WTC11 (cell line): ENCODE data around the gene B3GNT9. TPM values are rescaled to one million over a fixed set of nuclear protein-coding genes. Genes with fewer than 3 reads are reported as not detected.
"Not testable (repeated sequence)": the region's sequence is repeated elsewhere in the genome, so short reads cannot be mapped to it uniquely, and the experiment has no call there.

Experiments
- ATAC-seq: fragments of 200-7000 bp; cut with Tn5 transposase; 2 replicates; pipeline ENCODE4 v1.10.0; 2021; ENCODE audit warnings: mild to moderate bottlenecking, moderate library complexity
- CTCF ChIA-PET: fragments of 300-600 bp; sonication (Branson Sonifier 250); formaldehyde crosslinking; loops from one replicate; lab custom pipeline; 2021; ENCODE audit warnings: antibody characterized with exemption; lab: Charles Lee
- POLR2A ChIA-PET: fragments of 350-600 bp; sonication (Branson Sonifier 250); formaldehyde crosslinking; loops from one replicate; lab custom pipeline; 2021; ENCODE audit warnings: antibody characterized with exemption; lab: Charles Lee
- DNase-seq: peaks from one replicate; pipeline ENCODE4 v3.0.0; 2021; ENCODE audit warnings: low spot score
- H3K27ac Mint-ChIP-seq: 2 replicates; pipeline ENCODE4 v1.8.0; 2021; ENCODE audit warnings: mixed read lengths
- H3K27me3 Mint-ChIP-seq: 2 replicates; pipeline ENCODE4 v1.8.0; 2021; ENCODE audit warnings: low read depth, mild to moderate bottlenecking, moderate library complexity, mixed read lengths
- H3K36me3 Mint-ChIP-seq: 2 replicates; pipeline ENCODE4 v1.8.0; 2021; ENCODE audit warnings: mixed read lengths
- H3K4me1 Mint-ChIP-seq: 2 replicates; pipeline ENCODE4 v1.8.0; 2022; ENCODE audit warnings: mixed read lengths
- H3K4me3 Mint-ChIP-seq: 2 replicates; pipeline ENCODE4 v1.8.0; 2021; ENCODE audit warnings: mild to moderate bottlenecking, moderate library complexity, mixed read lengths
- H3K9me3 Mint-ChIP-seq: 2 replicates; pipeline ENCODE4 v1.8.0; 2021; ENCODE audit warnings: mixed read lengths
- CREM ChIP-seq: sonication (generic); formaldehyde crosslinking; IDR thresholded peaks from 2 replicates; pipeline ENCODE4 v1.8.1; 2022; ENCODE audit warnings: mild to moderate bottlenecking, missing genetic modification reagents, moderate library complexity
- ELF4 ChIP-seq: sonication (generic); formaldehyde crosslinking; IDR thresholded peaks from 2 replicates; pipeline ENCODE4 v1.8.1; 2022; ENCODE audit warnings: low read depth, mild to moderate bottlenecking, moderate library complexity, missing genetic modification reagents
- ETV6 ChIP-seq: sonication (generic); formaldehyde crosslinking; IDR thresholded peaks from 2 replicates; pipeline ENCODE4 v1.8.1; 2022; ENCODE audit warnings: mild to moderate bottlenecking, missing genetic modification reagents
- FOXK1 ChIP-seq: sonication (generic); formaldehyde crosslinking; IDR thresholded peaks from 2 replicates; pipeline ENCODE4 v1.8.0; 2022; ENCODE audit warnings: mild to moderate bottlenecking, moderate library complexity, missing genetic modification reagents
- KAT7 ChIP-seq: sonication (generic); formaldehyde crosslinking; IDR thresholded peaks from 2 replicates; pipeline ENCODE4 v1.8.1; 2023; ENCODE audit warnings: missing genetic modification reagents, mild to moderate bottlenecking, borderline replicate concordance
- MXD4 ChIP-seq: fragments of 250-450 bp; sonication (Bioruptor Pico); IDR thresholded peaks from 2 replicates; pipeline ENCODE4 v1.8.0; 2021; ENCODE audit warnings: mild to moderate bottlenecking, moderate library complexity, borderline replicate concordance
- MYBL2 ChIP-seq: sonication (generic); formaldehyde crosslinking; IDR thresholded peaks from 2 replicates; pipeline ENCODE4 v1.8.1; 2023; ENCODE audit warnings: mild to moderate bottlenecking, moderate library complexity, missing genetic modification reagents
- NFYB ChIP-seq: sonication (generic); formaldehyde crosslinking; conservative IDR thresholded peaks from 2 replicates; pipeline ENCODE4 v1.8.0; 2022; ENCODE audit warnings: low read depth, missing genetic modification reagents
- NR1H2 ChIP-seq: sonication (generic); formaldehyde crosslinking; IDR thresholded peaks from 2 replicates; pipeline ENCODE4 v1.9.0; 2021; ENCODE audit warnings: mild to moderate bottlenecking, moderate library complexity, missing genetic modification reagents
- SMAD4 ChIP-seq: sonication (generic); formaldehyde crosslinking; IDR thresholded peaks from 2 replicates; pipeline ENCODE4 v1.8.0; 2022; ENCODE audit warnings: mild to moderate bottlenecking, missing genetic modification reagents
- SOX15 ChIP-seq: fragments of 250-450 bp; sonication (Bioruptor Pico); IDR thresholded peaks from 2 replicates; pipeline ENCODE4 v1.9.0; 2021; ENCODE audit warnings: mild to moderate bottlenecking
- TEAD4 ChIP-seq: sonication (generic); formaldehyde crosslinking; IDR thresholded peaks from 2 replicates; pipeline ENCODE4 v1.8.0; 2022; ENCODE audit warnings: mild to moderate bottlenecking, missing genetic modification reagents
- ZNF121 ChIP-seq: sonication (generic); formaldehyde crosslinking; IDR thresholded peaks from 2 replicates; pipeline ENCODE4 v1.8.0; 2023; ENCODE audit warnings: missing genetic modification reagents
- ZNF423 ChIP-seq: fragments of 250-450 bp; sonication (Bioruptor Pico); IDR thresholded peaks from 2 replicates; pipeline ENCODE4 v2.1.2; 2022; ENCODE audit warnings: mild to moderate bottlenecking, moderate library complexity
- total RNA-seq: library from RNA; stranded (reverse); gene quantifications from 3 replicates; pipeline ENCODE4 v1.2.3, GENCODE V29; 2021
- TF ChIP-seq, protein P1 (sequence below): fragments of 250-450 bp; sonication (Bioruptor Pico); IDR thresholded peaks from 2 replicates; pipeline ENCODE4 v2.1.2; 2022; ENCODE audit warnings: mild to moderate bottlenecking, moderate library complexity
- TF ChIP-seq, protein P2 (sequence below): fragments of 250-450 bp; sonication (Bioruptor Pico); conservative IDR thresholded peaks from 2 replicates; pipeline ENCODE4 v1.9.0; 2021; ENCODE audit warnings: mild to moderate bottlenecking
- TF ChIP-seq, protein P3 (sequence below): sonication (generic); formaldehyde crosslinking; IDR thresholded peaks from 2 replicates; pipeline ENCODE4 v1.8.0; 2023; ENCODE audit warnings: mild to moderate bottlenecking, missing genetic modification reagents
- TF ChIP-seq, protein P4 (sequence below): sonication (generic); formaldehyde crosslinking; IDR thresholded peaks from 2 replicates; pipeline ENCODE4 v1.8.0; 2022; ENCODE audit warnings: mild to moderate bottlenecking, missing genetic modification reagents
- TF ChIP-seq, protein P5 (sequence below): sonication (generic); formaldehyde crosslinking; conservative IDR thresholded peaks from 2 replicates; pipeline ENCODE4 v1.8.1; 2022; ENCODE audit warnings: mild to moderate bottlenecking, missing genetic modification reagents
- TF ChIP-seq, protein P6 (sequence below): sonication (generic); formaldehyde crosslinking; IDR thresholded peaks from 2 replicates; pipeline ENCODE4 v1.8.0; 2022; ENCODE audit warnings: mild to moderate bottlenecking, missing genetic modification reagents
- TF ChIP-seq, protein P7 (sequence below): sonication (generic); formaldehyde crosslinking; IDR thresholded peaks from 2 replicates; pipeline ENCODE4 v1.8.1; 2023; ENCODE audit warnings: mild to moderate bottlenecking, missing genetic modification reagents, borderline replicate concordance

B3GNT9 gene
- total RNA-seq, 1 experiment from 2014 or later = 6.4 TPM

DNA sequence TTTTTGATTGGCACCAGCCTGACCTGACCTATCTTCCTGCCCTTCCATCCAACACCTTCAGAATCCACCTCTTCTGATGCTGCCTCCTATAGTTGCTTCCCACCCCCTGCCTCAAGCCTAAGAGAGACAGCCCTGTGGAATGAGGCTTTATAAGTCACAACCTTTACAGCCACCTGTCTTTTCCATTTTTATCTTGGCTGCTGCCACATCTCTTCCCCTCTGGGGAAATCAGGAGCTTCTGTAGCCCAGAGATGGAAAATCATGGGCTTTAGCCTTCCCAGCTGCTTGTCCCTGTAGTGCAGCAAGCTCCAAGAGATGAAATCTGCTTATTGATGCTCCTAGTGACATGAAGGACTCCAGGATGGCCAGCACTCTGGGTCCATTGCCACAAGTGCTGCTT lies 22.4 kb downstream of the B3GNT9 start:
- DNase-seq (no peak), ATAC-seq (no peak)
- POLR2A ChIA-PET = interaction anchor here (0.9 kb wide), 1 partner anchor 18 kb away, joined by 3 read pairs; the partner anchor contains the start of gene PHAF1
- CTCF ChIA-PET = interaction anchor here (0.6 to 1.8 kb wide), 5 partner anchors 24 to 175 kb away, joined by 3 to 7 read pairs (median 5); no protein-coding TSS in a partner anchor
- Mint-ChIP-seq H3K4me3 (no peak overlapping the region), H3K27me3 (no peaks in the 10 kb centered on the region), H3K27ac (no peak overlapping the region), H3K36me3 (peaks cover 31% of the 10 kb centered on the region), H3K4me1 (no peaks in the 10 kb centered on the region), H3K9me3 (no peaks in the 10 kb centered on the region)
- TF ChIP-seq TEAD4 (CRISPR knock-in tag) (no peak), FOXK1 (no peak), ELF4 (CRISPR knock-in tag) (no peak), ETV6 (CRISPR knock-in tag) (no peak), ZNF423 (no peak), NR1H2 (CRISPR knock-in tag) (no peak), MXD4 (CRISPR knock-in tag) (no peak), ZNF121 (no peak), MYBL2 (CRISPR knock-in tag) (no peak), CREM (CRISPR knock-in tag) (no peak)
- TF ChIP-seq, protein P1, sequence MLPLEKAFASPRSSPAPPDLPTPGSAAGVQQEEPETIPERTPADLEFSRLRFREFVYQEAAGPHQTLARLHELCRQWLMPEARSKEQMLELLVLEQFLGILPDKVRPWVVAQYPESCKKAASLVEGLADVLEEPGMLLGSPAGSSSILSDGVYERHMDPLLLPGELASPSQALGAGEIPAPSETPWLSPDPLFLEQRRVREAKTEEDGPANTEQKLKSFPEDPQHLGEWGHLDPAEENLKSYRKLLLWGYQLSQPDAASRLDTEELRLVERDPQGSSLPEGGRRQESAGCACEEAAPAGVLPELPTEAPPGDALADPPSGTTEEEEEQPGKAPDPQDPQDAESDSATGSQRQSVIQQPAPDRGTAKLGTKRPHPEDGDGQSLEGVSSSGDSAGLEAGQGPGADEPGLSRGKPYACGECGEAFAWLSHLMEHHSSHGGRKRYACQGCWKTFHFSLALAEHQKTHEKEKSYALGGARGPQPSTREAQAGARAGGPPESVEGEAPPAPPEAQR (CRISPR knock-in tag) = no peak
- TF ChIP-seq, protein P2, sequence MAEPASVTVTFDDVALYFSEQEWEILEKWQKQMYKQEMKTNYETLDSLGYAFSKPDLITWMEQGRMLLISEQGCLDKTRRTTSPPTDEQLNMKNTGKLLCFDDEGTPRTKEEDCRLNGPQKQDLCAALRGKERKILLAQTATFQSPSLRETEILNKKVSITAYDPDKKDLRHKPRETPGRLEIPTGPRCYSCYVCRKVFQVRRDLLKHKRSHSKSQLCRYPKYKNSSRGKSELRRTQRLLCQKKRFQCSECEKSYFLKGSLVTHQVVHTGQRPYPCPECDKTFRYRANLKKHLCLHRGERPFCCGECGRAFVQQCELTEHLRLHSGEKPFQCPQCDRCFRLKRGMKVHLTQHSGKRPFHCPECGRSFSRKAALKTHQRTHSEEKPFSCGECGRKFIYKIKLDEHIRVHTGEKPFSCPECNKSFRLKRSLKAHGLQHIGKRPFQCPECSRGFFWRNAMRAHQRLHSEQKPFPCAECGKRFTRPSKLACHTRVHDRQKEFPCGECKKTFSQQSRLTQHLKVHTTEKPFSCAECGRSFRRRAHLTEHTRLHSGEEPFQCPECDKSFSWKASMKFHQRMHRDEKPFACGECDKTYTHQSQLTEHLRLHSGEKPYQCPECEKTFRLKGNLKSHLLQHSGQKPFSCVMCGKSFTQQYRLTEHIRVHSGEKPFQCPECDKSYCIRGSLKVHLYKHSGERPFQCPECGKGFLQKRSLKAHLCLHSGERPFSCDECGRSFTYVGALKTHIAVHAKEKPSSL = no peak
- TF ChIP-seq, protein P3, sequence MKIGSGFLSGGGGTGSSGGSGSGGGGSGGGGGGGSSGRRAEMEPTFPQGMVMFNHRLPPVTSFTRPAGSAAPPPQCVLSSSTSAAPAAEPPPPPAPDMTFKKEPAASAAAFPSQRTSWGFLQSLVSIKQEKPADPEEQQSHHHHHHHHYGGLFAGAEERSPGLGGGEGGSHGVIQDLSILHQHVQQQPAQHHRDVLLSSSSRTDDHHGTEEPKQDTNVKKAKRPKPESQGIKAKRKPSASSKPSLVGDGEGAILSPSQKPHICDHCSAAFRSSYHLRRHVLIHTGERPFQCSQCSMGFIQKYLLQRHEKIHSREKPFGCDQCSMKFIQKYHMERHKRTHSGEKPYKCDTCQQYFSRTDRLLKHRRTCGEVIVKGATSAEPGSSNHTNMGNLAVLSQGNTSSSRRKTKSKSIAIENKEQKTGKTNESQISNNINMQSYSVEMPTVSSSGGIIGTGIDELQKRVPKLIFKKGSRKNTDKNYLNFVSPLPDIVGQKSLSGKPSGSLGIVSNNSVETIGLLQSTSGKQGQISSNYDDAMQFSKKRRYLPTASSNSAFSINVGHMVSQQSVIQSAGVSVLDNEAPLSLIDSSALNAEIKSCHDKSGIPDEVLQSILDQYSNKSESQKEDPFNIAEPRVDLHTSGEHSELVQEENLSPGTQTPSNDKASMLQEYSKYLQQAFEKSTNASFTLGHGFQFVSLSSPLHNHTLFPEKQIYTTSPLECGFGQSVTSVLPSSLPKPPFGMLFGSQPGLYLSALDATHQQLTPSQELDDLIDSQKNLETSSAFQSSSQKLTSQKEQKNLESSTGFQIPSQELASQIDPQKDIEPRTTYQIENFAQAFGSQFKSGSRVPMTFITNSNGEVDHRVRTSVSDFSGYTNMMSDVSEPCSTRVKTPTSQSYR = no peak
- TF ChIP-seq, protein P4, sequence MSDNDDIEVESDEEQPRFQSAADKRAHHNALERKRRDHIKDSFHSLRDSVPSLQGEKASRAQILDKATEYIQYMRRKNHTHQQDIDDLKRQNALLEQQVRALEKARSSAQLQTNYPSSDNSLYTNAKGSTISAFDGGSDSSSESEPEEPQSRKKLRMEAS (CRISPR knock-in tag) = no peak

DNA sequence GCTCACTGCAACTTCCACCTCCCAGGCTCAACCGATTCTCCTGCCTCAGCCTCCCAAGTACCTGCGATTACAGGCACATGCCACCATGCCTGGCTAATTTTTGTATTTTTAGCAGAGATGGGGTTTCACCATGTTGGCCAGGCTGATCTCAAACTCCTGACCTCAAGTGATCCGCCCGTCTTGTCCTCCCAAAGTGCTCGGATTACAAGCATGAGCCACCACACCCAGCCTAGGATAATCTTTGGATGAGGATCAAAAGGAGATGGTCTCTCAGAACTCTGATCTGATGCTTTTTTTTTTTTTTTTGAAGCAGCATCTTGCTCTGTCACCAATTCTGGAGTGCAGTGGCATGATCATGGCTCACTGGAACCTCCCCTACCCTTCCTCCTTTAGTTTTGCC lies 28.0 kb downstream of the B3GNT9 start:
- CTCF ChIA-PET = interaction anchor here (1.9 kb wide), 1 partner anchor 19 kb away, joined by 6 read pairs; no protein-coding TSS in a partner anchor
- DNase-seq, H3K4me3 Mint-ChIP-seq, H3K27me3 Mint-ChIP-seq, POLR2A ChIA-PET, H3K4me1 Mint-ChIP-seq, H3K27ac Mint-ChIP-seq, ATAC-seq, H3K9me3 Mint-ChIP-seq: not testable (repeated sequence)
- H3K36me3 Mint-ChIP-seq = peaks cover 22% of the 10 kb centered on the region

DNA sequence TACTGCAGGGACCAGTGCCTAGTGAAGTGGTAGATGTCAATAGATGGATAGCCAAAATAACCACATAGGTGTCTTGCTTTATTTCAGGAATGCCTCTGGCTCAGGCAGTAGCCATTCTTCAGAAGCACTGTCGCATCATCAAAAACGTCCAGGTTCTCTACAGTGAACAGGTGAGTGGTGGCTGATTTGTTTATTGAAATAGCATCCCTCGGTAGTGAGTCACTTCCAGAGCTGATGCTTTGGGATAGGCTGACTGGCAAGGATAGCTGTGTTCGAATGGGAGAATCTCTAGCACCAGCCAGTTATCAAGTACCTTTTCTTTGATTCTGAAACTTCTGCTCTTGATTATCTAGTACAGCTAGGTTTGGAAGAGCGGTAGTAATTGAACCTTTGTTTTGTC lies 30.8 kb downstream of the B3GNT9 start:
- no peak for DNase-seq
- no peak overlapping the region for H3K4me3 Mint-ChIP-seq
- no peak for ATAC-seq
- H3K4me1 Mint-ChIP-seq = peaks cover 7% of the 10 kb centered on the region; the same call in 1 of the 2 replicates
- ChIA-PET CTCF (interaction anchor here (1.5 kb wide), 1 partner anchor 35 kb away, joined by 3 read pairs; no protein-coding TSS in a partner anchor), POLR2A (no interaction called here)
- H3K36me3 Mint-ChIP-seq = peaks cover 11% of the 10 kb centered on the region; the same call in 1 of the 2 replicates
- no peak overlapping the region for H3K27ac Mint-ChIP-seq
- no peaks in the 10 kb centered on the region for H3K9me3 Mint-ChIP-seq
- no peaks in the 10 kb centered on the region for H3K27me3 Mint-ChIP-seq
- TF ChIP-seq, protein P5, sequence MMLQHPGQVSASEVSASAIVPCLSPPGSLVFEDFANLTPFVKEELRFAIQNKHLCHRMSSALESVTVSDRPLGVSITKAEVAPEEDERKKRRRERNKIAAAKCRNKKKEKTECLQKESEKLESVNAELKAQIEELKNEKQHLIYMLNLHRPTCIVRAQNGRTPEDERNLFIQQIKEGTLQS = no peak
- TF ChIP-seq, protein P6, sequence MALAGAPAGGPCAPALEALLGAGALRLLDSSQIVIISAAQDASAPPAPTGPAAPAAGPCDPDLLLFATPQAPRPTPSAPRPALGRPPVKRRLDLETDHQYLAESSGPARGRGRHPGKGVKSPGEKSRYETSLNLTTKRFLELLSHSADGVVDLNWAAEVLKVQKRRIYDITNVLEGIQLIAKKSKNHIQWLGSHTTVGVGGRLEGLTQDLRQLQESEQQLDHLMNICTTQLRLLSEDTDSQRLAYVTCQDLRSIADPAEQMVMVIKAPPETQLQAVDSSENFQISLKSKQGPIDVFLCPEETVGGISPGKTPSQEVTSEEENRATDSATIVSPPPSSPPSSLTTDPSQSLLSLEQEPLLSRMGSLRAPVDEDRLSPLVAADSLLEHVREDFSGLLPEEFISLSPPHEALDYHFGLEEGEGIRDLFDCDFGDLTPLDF = no peak
- TF ChIP-seq SOX15 (CRISPR knock-in tag) (no peak), SMAD4 (CRISPR knock-in tag) (no peak), NFYB (no peak), KAT7 (no peak)
- TF ChIP-seq, protein P7, sequence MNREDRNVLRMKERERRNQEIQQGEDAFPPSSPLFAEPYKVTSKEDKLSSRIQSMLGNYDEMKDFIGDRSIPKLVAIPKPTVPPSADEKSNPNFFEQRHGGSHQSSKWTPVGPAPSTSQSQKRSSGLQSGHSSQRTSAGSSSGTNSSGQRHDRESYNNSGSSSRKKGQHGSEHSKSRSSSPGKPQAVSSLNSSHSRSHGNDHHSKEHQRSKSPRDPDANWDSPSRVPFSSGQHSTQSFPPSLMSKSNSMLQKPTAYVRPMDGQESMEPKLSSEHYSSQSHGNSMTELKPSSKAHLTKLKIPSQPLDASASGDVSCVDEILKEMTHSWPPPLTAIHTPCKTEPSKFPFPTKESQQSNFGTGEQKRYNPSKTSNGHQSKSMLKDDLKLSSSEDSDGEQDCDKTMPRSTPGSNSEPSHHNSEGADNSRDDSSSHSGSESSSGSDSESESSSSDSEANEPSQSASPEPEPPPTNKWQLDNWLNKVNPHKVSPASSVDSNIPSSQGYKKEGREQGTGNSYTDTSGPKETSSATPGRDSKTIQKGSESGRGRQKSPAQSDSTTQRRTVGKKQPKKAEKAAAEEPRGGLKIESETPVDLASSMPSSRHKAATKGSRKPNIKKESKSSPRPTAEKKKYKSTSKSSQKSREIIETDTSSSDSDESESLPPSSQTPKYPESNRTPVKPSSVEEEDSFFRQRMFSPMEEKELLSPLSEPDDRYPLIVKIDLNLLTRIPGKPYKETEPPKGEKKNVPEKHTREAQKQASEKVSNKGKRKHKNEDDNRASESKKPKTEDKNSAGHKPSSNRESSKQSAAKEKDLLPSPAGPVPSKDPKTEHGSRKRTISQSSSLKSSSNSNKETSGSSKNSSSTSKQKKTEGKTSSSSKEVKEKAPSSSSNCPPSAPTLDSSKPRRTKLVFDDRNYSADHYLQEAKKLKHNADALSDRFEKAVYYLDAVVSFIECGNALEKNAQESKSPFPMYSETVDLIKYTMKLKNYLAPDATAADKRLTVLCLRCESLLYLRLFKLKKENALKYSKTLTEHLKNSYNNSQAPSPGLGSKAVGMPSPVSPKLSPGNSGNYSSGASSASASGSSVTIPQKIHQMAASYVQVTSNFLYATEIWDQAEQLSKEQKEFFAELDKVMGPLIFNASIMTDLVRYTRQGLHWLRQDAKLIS (CRISPR knock-in tag) = no peak
